ENCODE measurements around the gene NCCRP1.

The NCCRP1 gene

DNA sequence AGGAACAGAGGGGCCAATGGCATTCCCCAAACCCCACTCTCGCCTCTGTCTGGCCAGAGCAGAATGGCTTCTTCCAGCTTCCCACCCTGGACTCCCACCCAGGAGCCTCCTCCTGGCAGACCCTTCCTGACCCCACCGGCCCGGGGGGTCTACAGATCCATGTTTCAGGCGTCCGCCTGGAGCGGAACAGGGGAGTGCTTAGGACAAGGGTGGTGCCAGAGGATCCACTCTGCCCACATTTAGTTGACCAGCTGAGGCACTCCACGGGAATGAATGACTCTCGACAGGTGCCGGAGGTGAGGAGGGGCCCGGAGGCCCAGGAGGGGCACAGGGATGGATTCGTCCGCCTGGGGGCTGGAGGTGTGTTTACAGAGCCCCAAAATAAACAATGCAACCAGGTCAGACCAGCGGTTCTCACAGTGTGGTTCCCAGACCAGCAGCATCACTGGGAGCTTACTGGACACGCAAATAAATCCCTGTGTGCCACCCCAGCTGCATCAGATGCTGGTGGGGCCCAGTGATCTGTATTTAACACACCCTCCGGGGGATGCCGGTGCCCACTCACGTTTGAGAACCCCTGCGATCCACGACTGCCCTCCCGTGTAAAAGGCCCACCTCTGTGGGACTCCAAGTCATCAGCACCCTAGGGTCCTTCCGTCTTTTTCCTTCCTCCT lies 15.1 kb upstream of the NCCRP1 start:
- DNase-seq = no peak

DNA sequence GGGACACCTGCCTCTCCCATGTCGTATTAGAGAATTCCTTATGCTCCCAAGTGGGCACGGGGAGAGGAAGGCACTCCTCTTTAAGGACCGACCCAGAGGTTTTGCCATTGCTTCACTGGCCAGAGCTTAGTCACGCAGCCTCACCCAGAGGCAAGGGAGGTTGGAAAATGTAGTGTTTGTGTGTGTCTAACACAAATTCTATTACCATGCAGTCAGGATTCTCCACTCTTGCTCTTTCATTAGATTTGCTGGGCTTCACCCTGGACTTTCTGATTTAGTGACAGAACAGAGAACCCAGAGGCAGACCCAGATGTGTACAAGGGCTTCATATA lies 14.6 kb upstream of the NCCRP1 start:
- DNase-seq = no peak

DNA sequence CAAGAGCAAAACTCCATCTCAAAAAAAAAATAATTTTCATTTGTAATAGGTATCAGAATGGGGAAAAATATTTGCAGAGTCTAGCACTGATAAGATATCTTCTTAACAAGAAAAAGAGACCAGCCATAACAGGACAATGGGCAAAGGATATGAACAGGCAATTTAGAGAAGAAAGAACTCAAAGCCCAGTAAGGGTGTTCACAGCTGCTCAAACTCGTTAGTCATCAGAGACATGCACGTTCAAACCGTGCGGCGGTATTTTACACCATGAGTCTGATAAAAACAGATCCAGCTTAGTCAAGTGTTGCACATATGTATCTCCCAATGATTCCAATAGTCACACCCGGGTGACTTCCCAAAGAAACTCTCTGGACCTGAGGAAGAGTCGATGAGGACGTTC lies 13.7 kb upstream of the NCCRP1 start:
- no peak for DNase-seq

DNA sequence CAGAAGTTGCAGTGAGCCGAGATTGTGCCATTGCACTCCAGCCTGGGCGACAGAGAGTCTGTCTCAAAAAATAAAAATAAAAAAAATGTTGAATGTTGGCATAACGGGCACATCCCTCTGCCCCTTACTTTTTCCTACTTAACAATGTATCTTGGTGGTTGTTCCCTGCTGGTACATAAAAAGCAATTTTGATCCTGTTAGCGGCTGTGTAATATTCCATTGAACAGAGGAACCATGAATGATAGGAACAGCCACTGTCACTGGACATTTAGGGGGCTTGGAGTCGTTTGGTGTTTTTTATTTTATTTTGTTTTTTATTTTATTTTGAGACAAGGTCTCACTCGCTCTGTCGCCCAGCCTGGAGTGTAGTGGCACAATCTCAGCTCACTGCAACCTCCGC lies 10.4 kb upstream of the NCCRP1 start:
- no peak for DNase-seq

DNA sequence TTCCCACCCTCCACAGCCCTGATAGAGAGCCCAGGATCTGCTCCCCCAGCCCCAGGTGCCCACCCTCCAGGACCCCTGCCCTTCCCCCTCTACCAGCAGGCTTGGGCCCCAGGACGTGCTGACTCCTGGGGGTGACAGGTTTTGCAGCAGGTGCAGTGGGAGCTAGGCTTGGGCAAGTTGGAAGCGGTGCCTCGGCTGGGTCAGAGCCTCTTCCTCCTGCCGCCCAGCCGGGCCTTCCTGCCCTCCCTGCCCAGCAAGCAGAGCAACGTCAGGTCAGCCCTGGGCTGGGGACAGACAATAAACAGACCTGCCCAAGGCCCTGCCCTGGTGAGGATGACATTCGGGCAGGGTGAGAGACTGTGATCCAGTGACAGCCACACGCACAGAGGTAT lies 9.2 kb upstream of the NCCRP1 start:
- DNase-seq = no peak

DNA sequence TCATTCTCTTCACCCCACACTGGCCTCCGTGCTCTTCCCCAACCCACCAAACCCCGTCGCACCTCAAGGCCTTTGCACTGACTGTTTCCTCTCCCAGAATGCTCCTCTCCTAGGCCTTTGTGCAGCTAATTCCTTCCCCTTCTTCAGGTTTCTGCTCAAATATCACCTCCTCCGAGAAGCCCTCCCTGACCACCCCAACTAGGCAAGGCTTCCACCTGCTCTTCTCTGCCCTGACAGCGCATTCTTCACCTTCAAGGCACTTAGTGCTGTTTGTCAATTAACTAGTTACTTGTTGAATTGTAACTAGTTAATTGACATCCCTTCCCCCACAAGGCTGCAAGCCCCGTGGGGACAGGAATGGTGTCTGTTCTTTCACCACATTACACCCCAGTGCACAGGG lies 7.8 kb upstream of the NCCRP1 start:
- no peak for DNase-seq

DNA sequence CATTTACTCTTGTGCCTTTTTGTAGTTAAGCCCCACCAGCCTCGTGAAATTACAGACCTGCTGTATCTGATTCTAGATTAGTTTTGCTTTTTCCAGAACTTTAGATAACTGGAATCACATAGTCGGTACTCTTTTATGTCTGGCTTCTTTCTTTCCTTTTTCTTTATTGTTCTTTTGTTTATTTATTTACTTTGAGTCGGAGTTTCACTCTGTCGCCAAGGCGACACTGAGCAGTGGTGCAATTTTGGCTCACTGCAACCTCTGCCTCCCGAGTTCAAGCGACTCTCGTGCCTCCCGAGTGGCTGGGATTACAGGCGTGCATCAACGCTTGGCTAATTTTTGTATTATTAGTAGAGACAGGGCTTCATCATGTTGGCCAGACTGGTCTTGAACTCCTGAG lies 6.0 kb upstream of the NCCRP1 start:
- no peak for DNase-seq

DNA sequence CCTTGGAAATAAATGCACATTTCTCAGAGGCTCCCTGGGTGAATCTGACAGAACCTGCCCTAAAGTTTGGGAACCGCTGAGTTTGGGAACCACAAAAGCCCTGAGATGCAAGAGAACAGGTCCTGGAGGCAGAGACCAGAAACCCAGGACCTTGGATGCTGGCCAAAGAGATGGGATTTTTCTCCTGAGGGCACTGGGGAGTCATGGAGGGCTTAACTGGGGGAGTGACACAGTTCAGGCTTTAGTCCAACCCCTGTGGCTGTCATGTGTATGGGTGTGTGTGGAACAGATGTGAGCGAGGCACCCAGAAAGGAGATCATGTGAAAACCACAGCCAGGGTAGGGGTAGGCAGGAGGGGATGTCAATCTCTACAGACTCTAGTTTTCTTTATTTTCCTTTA lies 3.9 kb upstream of the NCCRP1 start:
- DNase-seq = no peak

DNA sequence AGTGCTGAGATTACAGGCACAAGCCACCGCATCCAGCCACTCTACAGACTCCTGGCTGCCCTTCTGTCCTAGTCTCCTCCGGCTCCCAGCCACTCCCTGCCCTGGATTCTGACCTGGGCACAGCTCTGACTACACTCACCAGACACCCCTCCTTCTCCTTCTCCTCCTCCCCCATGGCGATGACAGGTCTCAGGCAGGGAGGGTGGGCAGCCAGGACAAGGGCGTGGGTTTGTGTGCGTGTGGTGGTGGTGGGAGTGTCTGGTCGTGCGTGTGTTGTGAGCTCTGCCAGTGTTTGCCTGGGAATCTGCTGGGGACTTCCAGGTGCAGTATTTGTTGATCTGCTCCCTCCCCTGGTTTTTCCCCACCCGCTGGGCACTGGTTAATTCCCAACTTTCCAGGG lies 3.0 kb upstream of the NCCRP1 start:
- no peak for DNase-seq

DNA sequence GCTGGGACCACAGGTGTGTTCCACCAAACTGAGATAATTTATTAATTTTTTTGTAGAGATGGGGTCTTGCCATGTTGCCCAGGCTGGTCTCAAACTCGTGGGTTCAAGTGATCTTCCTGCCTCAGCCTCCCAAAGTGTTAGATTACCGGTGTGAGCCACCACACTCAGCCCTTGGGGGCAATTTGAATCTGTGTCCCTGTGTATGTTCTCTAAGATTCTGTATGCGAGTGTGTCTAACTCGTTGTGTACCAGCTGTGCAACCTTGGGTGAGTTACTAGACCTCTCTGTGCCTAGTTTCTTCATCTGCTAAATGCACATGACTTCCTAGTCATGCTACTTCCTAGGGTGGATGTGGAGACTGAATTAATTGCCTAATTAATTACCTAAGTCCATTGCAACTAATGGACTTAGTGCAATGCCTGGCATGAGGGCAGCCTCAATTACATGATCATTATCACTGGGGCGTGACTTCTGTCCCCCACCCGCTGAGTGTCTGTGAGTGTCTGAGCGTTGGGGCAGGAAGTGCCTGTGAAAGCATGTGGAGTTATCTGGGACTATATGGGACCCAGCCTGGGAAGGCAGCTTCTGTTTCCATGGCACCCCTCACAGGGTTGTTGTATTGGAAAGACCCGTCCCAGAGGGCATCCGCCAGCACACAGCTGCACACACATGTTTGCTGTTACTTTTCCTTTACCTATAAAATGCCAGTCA lies 1.8 kb upstream of the NCCRP1 start:
- DNase-seq = no peak

DNA sequence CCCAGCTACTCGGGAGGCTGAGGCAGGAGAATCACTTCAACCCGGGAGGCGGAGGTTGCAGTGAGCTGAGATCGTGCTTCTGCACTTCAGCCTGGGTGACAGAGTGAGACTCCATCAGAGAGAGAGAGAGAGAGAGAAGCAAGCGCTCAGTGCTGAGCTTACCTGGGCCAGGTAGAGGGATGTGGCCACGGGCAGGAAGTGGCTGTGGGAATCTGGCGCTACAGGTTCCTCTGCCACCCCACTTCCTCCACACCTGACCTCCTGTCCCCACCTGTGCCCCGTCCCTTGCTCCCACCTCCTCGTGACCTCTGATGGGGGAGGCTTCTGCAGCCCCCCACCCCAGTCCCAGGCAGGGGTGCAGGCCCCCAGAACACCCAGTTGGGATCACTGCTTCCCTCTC lies 1.0 kb upstream of the NCCRP1 start:
- DNase-seq = no peak

DNA sequence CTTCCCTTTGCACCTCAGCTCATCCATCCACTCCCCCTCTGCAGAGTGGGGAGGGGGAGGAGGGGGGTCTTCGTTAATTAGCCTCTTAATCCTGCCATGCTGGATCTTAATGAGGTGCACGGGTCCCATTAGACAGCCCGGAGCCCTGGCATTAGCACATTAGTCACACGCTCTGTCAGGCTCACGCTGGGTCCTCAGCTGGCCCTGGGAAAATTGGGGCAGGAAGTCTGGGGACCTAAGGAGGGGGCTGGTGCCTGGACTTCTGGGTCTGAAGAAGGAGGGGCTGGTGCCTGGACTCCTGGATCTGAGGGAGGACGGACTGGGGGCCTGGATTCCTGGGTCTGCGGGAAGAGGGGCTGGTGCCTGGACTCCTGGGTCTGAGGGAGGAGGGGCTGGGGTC lies 444 bp upstream of the NCCRP1 start:
- no peak for DNase-seq

DNA sequence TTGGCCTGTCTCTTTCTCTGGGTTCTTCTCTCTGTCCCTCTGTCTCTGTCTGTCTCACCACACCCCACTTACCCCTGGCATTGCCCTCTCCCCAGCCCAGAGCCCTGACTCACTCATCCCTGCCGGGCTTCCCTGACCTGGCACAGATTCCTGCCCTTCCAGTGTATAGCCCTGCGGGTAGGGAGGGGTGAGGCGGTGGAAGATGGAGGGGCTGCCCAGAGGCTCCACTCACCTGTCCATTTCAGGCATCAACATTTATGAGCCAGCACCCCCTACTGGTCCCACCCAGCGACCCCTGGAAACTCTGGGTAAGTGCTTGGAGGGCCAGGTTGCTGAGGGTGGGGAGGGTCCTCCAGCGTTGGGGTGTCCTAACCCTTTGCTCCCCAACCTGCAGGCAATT lies 1.0 kb downstream of the NCCRP1 start:
- DNase-seq = no peak

DNA sequence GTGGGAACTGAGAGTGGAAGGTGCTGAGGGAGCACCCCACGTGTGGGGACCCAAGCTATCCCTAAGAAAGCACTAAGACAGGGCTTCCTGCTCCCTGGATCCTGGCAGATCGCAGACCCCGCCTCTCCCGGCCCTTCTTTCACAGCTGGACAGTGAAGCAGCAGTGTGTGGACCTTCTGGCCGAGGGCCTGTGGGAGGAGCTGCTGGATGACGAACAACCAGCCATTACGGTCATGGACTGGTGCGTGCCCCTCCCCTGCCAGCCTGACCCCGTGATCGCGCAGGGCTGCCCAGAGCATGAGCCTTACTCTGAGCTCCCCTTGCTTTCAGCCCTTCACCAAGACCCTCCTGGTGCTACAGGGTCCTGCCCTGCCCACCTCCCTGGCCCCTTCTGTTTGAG lies 2.3 kb downstream of the NCCRP1 start:
- DNase-seq = no peak

DNA sequence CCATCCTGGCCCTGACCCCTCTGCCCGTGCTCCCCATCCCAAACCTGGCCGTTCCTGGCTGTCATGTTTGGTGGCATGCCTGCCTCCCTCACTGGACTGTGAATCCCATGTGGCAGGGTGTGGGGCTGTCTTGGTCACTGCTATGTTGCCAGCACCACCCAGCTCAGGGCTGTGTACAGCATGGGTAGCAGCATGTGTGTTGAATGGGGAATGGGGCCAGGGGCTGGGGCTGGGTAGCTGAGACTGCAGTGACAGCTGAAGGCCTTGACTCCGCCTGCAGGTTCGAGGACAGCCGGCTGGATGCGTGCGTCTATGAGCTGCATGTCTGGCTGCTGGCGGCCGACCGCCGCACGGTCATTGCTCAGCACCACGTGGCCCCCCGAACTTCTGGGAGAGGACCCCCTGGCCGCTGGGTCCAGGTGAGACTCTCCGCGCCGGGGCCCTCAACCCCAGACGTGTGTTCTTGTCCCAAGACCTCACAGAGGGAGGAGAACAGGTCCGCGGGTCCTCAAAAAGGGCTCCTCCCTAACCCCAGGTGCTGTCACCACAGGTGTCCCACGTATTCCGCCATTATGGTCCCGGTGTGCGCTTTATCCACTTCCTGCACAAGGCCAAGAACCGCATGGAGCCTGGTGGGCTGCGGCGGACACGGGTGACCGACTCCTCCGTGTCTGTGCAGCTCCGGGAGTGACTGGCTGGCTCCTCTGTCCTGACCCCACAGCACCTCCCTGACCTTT lies 3.5 kb downstream of the NCCRP1 start:
- DNase-seq = no peak

DNA sequence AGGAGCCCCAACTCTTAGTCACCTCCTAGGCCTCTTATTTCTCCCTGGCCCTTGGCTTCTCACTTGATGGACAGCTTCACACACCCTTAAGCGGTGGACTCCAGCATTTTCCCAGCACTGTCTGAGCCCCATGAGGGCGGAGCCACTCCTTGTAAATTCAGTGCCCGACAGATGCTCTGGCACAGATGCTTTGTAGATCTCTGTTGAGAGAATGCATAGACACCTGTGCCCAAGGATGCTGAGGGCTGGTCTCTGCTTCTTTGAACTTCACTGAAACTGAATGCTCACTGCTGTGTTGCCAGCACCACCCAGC lies 4.0 kb downstream of the NCCRP1 start:
- DNase-seq = no peak

DNA sequence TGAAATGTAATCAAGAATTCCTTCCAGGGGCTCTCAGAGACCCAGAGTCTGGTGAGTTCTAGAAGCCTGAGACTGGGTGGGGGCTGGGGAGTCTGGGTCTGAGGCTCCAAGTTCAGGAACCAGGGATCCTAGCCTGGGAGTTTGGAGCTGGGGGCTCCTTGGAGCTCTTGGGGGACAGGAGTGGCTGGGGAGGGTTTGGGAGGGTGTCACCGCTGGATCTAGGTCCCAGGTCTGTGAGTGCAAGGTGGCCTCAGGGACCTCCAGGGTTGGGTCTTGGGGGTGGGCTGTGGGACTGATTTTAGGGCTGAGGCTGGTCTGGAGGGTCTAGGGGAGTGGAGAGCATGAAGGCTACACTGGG lies 6.2 kb downstream of the NCCRP1 start:
- no peak for DNase-seq

DNA sequence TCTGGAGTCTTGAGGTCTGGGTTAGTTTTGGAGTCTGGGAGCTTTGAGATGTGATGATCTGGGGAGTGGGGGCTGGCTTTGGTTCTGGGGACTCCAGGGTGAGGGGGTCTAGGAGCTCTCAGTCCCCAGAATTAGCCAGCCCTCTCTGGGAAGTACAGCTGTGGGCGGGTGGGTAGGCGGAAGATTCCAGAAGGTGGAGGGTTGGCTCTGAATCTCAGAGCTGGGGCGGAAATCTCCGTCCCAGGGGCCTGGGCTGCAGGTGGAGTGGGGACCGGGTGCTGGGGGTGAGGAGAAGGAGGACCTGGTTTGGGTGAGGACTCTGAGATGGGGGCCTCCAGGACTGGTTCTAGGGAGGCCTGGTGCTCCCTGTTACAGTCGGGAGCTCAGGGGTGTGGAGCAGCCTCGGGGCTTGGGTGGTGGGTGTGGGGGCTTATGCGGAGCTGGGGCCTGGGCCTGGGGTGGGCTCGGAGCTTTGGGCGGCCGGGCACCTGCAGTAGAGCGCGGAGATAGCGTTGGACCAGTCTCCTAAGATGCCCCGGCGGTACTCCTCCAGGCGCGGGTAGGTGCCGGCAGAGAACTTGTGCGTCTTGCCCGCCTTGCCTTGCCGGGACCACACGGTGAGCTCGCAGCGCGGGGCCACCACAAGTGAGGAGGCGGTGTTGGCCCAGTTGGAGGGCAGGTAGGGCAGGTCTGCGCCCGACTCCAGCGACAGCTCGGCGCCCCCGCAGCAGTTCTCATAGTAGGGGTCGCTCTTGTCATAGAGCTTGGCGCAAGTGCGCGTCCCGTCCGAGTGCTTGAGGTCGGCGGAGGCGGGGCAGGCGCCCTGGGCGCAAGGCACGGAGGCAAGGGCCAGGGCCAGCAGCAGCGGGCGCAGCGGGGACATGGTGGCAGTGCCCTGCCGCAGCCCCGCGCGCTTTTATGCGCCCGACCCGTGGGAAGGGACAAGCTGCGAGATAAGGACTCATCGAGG lies 6.9 kb downstream of the NCCRP1 start, which contains the start of gene SYCN:
SYCN (minus strand) TSS at position 892 of the 970 bp plus-strand sequence; CDS start at position 883, 9 bp downstream.
- DNase-seq = no peak

DNA sequence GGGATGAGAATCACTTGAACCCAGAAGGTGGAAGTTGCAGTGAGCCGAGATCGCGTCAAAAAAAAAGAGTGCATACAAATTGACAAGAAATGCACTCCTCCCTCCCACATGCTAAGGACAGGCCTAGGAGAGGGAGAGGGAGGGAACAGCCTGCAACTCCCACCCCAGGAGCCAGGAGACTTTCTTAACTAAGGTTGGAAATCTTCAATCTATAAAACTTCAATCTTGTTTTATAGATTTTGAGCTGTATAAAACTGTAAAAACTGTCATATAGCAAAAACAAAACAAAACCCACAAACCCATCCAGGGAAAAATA lies 8.6 kb downstream of the NCCRP1 start:
- DNase-seq = no peak

DNA sequence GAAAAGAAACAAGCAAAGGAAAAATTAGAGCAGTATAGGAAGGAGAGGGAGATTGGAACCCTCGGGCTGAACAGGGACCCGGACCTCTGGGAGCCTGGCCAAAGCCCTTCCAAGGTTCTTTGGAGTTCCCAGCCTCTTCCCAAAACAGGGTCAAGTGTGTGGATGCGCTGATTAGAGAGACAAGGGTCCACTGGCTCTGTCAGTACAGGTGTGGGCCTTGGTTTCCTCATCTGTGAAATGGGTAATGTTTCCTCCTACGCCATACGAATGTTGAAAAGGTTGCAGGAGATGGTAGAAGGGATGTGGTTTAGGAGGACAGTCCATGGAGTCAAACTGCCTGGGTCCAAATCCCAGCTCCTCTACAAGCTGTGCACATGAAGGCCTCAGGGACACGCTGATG lies 9.4 kb downstream of the NCCRP1 start:
- DNase-seq = no peak

DNA sequence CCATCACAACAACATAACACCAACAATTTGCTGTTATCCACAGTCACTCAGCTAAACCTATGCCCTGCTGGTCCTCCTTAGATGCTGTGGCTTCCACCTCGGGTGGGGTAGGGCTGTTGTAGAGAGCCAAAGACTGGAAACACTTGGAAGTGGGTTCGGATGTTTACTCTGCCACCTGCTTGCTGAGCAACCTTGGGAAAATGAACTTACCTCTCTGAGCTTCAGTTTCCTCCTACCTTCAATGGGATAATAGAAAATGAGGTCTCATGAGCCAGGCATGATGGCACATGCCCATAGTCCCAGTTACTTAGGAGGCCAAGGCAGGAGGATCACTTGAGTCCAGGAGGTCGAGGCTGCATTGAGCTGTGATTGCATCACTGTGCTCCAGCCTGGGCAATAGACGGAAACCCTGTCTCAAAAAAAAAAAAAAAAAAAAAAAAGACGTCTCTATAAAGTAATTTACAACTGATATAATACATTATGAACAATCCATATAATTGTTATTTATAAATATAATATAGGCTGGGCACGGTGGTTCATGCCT lies 10.6 kb downstream of the NCCRP1 start:
- no peak for DNase-seq

DNA sequence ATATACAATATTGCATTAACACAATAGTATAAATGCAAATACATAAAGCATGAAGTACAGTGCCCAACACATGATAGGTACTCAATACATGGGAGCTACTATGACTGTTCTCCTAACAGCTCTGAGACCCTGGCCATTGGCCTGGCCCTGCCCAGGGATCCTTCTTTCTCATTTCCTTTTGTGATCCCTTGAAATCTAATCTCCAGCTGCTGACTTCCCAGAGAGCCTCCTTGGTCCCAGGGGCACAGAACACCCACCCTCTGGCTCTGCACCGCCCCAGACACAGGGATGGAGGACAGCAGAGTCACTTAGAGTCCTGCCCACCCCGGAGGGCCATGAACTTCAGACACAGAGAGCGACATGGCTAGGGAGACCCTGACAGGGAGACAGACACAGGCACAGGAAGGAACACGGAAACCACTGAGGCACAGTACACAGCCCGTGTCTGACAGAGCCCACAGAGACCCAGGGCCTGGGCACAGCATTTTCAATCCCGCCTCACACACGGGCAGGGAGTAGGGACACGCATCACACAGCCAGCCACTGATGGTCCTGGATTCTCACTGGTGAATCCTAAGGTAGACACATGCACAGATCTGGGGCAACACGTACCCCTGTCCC lies 11.5 kb downstream of the NCCRP1 start:
- DNase-seq = no peak

DNA sequence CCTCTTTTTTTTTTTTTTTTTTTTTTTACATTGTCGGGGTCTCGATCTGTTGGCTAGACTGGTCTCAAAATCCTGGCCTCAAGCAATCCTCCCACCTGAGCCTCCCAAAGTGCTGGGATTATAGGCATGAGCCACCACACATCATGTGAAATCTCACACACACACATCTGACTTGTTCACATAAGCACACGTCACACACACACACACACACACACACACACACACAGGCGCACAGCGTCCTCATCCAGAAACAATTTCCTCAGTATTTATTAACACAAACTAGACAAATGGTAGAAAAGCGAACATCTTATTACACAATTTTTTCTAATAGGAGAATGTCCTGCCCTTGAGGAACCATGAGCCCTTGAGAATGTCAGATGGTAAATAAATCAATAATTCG lies 12.4 kb downstream of the NCCRP1 start:
- no peak for DNase-seq
